RKO (cell line): ENCODE measurements around the gene NTM.
"Not testable (repeated sequence)": the region's sequence is repeated elsewhere in the genome, so short reads cannot be mapped to it uniquely, and the experiment has no call there.

Source experiments
- DNase-seq: peaks from one replicate; pipeline ENCODE4 v3.0.0-alpha.2; 2016; ENCODE audit warnings: low spot score

The NTM gene

GRCh38 chr11:131370090-131370751, at the start of gene NTM:
TSS of gene NTM (plus strand) at chr11:131370615.
- no peak for DNase-seq

GRCh38 chr11:131324921-131325570, 45.4 kb upstream of the NTM start:
- no peak for DNase-seq

- DNase-seq, result no peak
Measured at GRCh38 chr11:131326829-131327228, 43.6 kb upstream of the NTM start.

- DNase-seq, result no peak
Measured at GRCh38 chr11:131327421-131327820, 43.0 kb upstream of the NTM start.

- no peak for DNase-seq
Measured at GRCh38 chr11:131328843-131329242, 41.6 kb upstream of the NTM start.

- no peak for DNase-seq
Measured at GRCh38 chr11:131331010-131331409, 39.4 kb upstream of the NTM start.

- no peak for DNase-seq
Measured at GRCh38 chr11:131331546-131331945, 38.9 kb upstream of the NTM start.

GRCh38 chr11:131334601-131335000, 35.8 kb upstream of the NTM start:
- no peak for DNase-seq

- DNase-seq, result not testable (repeated sequence)
Measured at GRCh38 chr11:131341900-131342299, 28.5 kb upstream of the NTM start.

- not testable (repeated sequence) for DNase-seq
Measured at GRCh38 chr11:131342442-131342841, 28.0 kb upstream of the NTM start.

GRCh38 chr11:131345406-131345805, 25.0 kb upstream of the NTM start:
- no peak for DNase-seq

GRCh38 chr11:131349368-131350086, 20.9 kb upstream of the NTM start:
- DNase-seq, result no peak

GRCh38 chr11:131350872-131351271, 19.5 kb upstream of the NTM start:
- no peak for DNase-seq

- DNase-seq, result no peak
Measured at GRCh38 chr11:131351848-131352247, 18.6 kb upstream of the NTM start.

GRCh38 chr11:131353766-131354165, 16.6 kb upstream of the NTM start:
- no peak for DNase-seq

- no peak for DNase-seq
Measured at GRCh38 chr11:131354251-131354701, 16.1 kb upstream of the NTM start.

GRCh38 chr11:131356206-131356605, 14.2 kb upstream of the NTM start:
- DNase-seq, result peak; percentile 25

- DNase-seq, result no peak
Measured at GRCh38 chr11:131365329-131365930, 5.0 kb upstream of the NTM start.

GRCh38 chr11:131370901-131371790, 731 bp downstream of the NTM start:
- no peak for DNase-seq

GRCh38 chr11:131371791-131372104, 1.3 kb downstream of the NTM start:
- no peak for DNase-seq

GRCh38 chr11:131372234-131372962, 2.0 kb downstream of the NTM start:
- DNase-seq, result no peak
